Psoas muscle (tissue), 8 donors: ENCODE data around the gene GPRC5A. TPM values are rescaled to one million over a fixed set of nuclear protein-coding genes. Genes with fewer than 3 reads are reported as not detected.

Source experiments
- ATAC-seq, 4 donors: fragments of 200-7000 bp; cut with Tn5 transposase; one replicate each; pipeline ENCODE4 v1.9.1; 2020; ENCODE audit warnings: moderate library complexity in 3 of 4, mild to moderate bottlenecking in 2 of 4
- DNase-seq, 2 donors: peaks; one replicate each; pipeline ENCODE4 v3.0.0-alpha.2; 2020
- H3K27ac ChIP-seq: fragments of 200-600 bp; one replicate; pipeline ENCODE4 v1.8.0; 2022
- H3K27me3 ChIP-seq, 3 donors: fragments of 200-600 bp in 1 of 3; one replicate each; pipeline versions ENCODE4 v1.6.1 to v1.8.0; 2013 to 2022; ENCODE audit warnings: low read length in 2 of 3, mild to moderate bottlenecking in 2 of 3, moderate library complexity in 1 of 3; ENCODE audit not compliant: insufficient read depth in 3 of 3
- H3K36me3 ChIP-seq, 2 donors: fragments of 200-600 bp in 1 of 2; one replicate each; pipeline versions ENCODE4 v1.6.1 to v1.8.0; 2013 to 2022; ENCODE audit warnings: low read depth in 1 of 2, mild to moderate bottlenecking in 1 of 2, moderate library complexity in 1 of 2; ENCODE audit not compliant: insufficient read depth in 1 of 2
- H3K4me1 ChIP-seq: fragments of 200-600 bp; one replicate; pipeline ENCODE4 v1.8.0; 2022
- H3K4me3 ChIP-seq: fragments of 200-600 bp; one replicate; pipeline ENCODE4 v1.8.0; 2022; ENCODE audit warnings: mild to moderate bottlenecking
- H3K9me3 ChIP-seq: fragments of 200-600 bp; one replicate; pipeline ENCODE4 v1.8.0; 2022
- WGBS, 3 donors: extraction: QIAGEN DNeasy Blood & Tissue Kit; methylation state at CpG; one replicate each; pipeline versions ENCODE4 v1.1.6 to v1.1.7; 2013; 5-methylcytosine and 5-hydroxymethylcytosine counted together
- intact Hi-C, 2 donors: fragments of 100-400 bp; cut with DNase I; formaldehyde crosslinking; loops; one replicate each; pipeline versions ENCODE4 v1.11.0 to v1.14.2; 2022
- polyA plus RNA-seq, 3 donors: library from polyadenylated mRNA; stranded (reverse); fragments of 200-250 nt; gene quantifications; one replicate each; pipeline ENCODE4 v1.2.3, GENCODE V29; 2013
- total RNA-seq, 4 donors: library from RNA; stranded (reverse); fragmentation: NEBNext Ultra II Directional in 2 of 4; extraction: Animal tissue kit (Norgen Biotek cat#: 25700) in 2 of 4; gene quantifications; one replicate each; pipeline versions ENCODE4 v1.2.1 to v1.2.4, GENCODE V29; 2021 to 2023
- TF ChIP-seq, protein P1 (sequence below): fragments of 200-600 bp; IDR thresholded peaks from one replicate; pipeline ENCODE4 v1.8.0; 2022; ENCODE audit warnings: antibody characterized with exemption
- donor health status: healthy with polysubstance abuse.
- donor health status: DM: no; HTN: no; CAD: no; lungs with moderate emphysema.
- donor health status: Bipolar disorder and iron deficiency.
- donor health status: healthy.
- donor health status: DM: yes; HTN: yes; CAD: no.
- donor health status: DM: no; HTN: no; CAD: no.
- donor health status: DM: no; HTN: no; CAD: no.
- donor health status: DM: yes; HTN: yes; CAD: no.

The GPRC5A gene
- total and polyA plus RNA-seq, 7 donors: 0.09 to 0.99 (median 0.28) TPM

DNA sequence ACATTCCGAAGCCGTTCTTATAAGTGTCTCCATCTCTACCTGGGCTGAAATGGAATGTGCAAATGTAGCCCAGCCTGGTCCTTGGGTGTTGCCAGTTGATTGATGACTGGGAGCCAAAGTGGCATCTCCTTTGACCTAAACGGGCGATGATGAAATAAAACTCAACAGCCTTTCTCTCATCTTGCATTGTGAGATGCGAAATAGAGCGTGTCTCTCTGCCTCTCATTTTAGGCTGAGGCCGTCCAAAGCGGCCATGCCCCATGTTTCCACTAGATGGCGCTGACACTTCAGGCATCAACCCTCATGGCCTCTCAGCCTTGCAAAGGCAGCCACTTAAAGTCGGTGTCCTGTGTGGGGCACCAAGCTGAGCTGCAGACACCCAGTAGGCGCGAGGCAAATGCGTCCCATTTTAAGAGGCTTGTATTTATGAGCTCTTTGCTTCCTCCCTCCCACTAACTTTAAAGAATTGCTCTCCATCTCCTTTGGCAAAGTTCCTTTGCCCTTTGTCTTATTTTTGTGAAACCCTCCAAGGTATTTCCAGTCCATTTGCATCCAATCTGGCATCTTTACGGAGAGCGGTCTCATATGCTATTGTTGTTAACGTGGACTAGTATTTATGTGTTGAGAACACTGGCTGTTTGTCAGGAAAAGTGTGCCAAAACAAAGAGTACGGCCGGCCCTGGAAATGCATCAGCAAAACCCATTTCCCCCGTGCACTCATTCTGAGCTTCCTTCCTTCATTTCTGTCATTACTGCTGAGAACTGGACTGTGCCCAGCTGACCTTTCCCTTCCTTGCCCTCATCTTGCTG is 25.0 kb downstream of the GPRC5A start:
- H3K27ac ChIP-seq: peak overlapping the region; percentile 30
- TF ChIP-seq, protein P1, sequence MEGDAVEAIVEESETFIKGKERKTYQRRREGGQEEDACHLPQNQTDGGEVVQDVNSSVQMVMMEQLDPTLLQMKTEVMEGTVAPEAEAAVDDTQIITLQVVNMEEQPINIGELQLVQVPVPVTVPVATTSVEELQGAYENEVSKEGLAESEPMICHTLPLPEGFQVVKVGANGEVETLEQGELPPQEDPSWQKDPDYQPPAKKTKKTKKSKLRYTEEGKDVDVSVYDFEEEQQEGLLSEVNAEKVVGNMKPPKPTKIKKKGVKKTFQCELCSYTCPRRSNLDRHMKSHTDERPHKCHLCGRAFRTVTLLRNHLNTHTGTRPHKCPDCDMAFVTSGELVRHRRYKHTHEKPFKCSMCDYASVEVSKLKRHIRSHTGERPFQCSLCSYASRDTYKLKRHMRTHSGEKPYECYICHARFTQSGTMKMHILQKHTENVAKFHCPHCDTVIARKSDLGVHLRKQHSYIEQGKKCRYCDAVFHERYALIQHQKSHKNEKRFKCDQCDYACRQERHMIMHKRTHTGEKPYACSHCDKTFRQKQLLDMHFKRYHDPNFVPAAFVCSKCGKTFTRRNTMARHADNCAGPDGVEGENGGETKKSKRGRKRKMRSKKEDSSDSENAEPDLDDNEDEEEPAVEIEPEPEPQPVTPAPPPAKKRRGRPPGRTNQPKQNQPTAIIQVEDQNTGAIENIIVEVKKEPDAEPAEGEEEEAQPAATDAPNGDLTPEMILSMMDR: peak; percentile 99
- H3K4me1 ChIP-seq: no peaks in the 10 kb centered on the region
- peak; percentile 88 to 97 (median 90) for ATAC-seq
- intact Hi-C loops: loop anchor here (1.0 to 10.0 kb wide), 7 partner anchors 66 to 318 kb away; partner anchors contain the start of gene FAM234B (in 1 of the 2)
- H3K27me3 ChIP-seq: no peaks in the 10 kb centered on the region
- H3K9me3 ChIP-seq: no peaks in the 10 kb centered on the region
- H3K4me3 ChIP-seq: peak overlapping the region; percentile 8
- H3K36me3 ChIP-seq: no peaks in the 10 kb centered on the region
- peak; percentile 81 to 89 for DNase-seq
- WGBS, 3 donors: 21 to 25% (median 23%) methylated on average over 19 of the region's 19 CpGs

DNA sequence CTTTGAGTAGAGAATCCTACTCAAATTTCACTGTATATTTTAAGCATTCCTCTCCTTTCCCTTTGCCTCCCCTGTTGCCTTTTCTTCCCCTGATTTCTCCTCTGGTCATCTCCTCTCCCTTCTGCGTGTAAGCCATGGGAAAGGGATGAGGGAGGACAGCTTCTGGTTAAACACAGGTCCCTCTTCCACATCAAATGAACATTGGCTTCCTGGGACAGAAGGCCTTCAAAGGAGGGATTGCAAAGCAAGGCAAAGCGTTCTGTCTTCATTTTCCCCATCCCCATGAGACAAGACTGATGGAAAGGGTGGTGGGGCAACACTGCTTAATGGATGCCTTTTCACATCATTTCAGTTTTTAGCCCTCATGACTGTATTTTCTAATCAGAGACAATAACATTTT is 26.2 kb downstream of the GPRC5A start:
- no peak overlapping the region for H3K4me3 ChIP-seq

DNA sequence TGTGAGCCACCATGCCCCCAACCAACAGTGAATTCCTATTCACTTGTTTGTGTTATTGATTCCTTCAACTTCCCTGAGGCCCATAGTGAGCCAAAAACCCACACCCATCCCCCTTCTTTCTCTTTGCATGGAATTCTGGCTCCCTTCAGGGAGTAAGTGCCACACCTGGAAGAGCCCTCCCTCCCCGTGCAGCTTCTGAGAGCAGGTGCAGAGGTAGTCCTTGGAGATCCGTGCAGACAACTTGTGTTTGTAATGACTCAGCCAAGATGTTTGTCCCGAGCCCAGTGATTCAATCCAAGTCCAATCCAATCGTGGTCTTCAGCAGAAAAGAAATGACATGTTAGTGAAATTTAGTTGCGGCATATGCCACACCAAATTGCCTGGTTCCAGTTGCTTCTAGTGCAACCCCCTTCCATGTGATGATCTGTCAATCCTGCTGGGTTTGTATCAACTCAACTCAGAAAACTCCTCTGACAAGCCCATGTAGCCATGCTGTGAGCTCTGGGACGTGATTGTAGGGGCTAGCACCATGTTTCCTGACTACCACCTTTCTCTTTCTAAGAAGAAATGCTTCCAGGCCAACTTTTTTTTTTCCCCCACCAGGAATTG is 27.5 kb downstream of the GPRC5A start:
- intact Hi-C loops: loop anchor here (5.0 to 10.0 kb wide), 3 partner anchors 126 to 293 kb away; partner anchors contain the start of gene FAM234B (in 1 of the 2)
- Histone ChIP-seq H3K27ac (no peak overlapping the region), H3K4me1 (no peaks in the 10 kb centered on the region), H3K36me3 (no peaks in the 10 kb centered on the region), H3K9me3 (no peaks in the 10 kb centered on the region), H3K27me3 (no peaks in the 10 kb centered on the region), H3K4me3 (no peak overlapping the region)
- no peak for ATAC-seq
- 53 to 60% (median 58%) methylated on average over 6 of the region's 6 CpGs for WGBS, 3 donors
- no peak for DNase-seq
- TF ChIP-seq, protein P1: no peak

More for the DNA sequence above, 26.2 kb downstream of the GPRC5A start:
- no peaks in the 10 kb centered on the region for H3K27me3 ChIP-seq
- ATAC-seq (no peak), DNase-seq (no peak)
- no peak overlapping the region for H3K27ac ChIP-seq
- TF ChIP-seq, protein P1: no peak
- 91 to 95% (median 91%) methylated on average over 2 of the region's 2 CpGs for WGBS, 3 donors
- no peaks in the 10 kb centered on the region for H3K9me3 ChIP-seq
- intact Hi-C loops: loop anchor here (2.0 to 10.0 kb wide), 5 partner anchors 65 to 317 kb away; partner anchors contain the start of gene FAM234B (in 1 of the 2)
- H3K4me1 ChIP-seq: no peaks in the 10 kb centered on the region
- no peaks in the 10 kb centered on the region for H3K36me3 ChIP-seq

DNA sequence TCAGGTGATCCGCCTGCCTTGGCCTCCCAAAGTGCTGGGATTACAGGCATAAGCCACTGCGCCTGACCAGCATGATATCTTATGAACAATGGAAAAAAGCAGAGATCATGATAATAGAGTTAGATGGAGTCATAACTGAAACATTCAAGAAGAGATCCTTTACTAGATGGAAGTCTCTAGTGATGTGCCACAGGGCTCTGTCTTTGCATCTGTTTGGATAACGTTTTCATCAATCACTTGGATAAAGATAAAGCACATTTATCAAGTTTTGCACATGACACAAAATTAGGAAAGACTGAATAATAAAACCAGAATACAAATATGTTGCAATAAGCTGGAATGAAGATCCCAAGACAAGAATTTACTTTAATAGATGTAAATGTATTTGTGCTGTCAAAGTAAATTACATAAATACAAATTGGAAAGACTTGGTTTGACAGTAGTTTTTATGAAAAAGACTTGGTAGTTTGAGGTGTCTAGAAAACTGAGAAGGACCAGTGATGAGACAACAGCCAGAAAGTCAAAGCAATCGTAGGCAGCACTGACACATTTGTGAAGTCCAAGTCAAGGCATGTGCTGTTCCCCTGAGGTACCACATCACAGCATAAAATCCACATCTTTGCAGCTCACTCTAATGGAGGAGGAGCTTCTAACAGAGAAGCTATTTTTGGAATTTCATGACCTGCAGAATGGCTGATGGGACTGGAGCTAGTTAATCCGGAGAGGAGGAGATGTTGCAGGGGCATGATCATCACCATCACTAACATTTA is 28.5 kb downstream of the GPRC5A start:
- TF ChIP-seq, protein P1: no peak
- ATAC-seq (no peak), DNase-seq (no peak)
- 71 to 75% (median 72%) methylated on average over 5 of the region's 5 CpGs for WGBS, 3 donors
- Histone ChIP-seq H3K36me3 (no peaks in the 10 kb centered on the region), H3K27ac (no peak overlapping the region), H3K9me3 (no peaks in the 10 kb centered on the region), H3K4me3 (no peak overlapping the region), H3K4me1 (no peaks in the 10 kb centered on the region), H3K27me3 (no peaks in the 10 kb centered on the region)
- intact Hi-C loops: loop anchor here (5.0 to 10.0 kb wide), 3 partner anchors 125 to 292 kb away; partner anchors contain the start of gene FAM234B (in 1 of the 2)
